ENCODE data around the gene HCST. TPM values are rescaled to one million over a fixed set of nuclear protein-coding genes. Genes with fewer than 3 reads are reported as not detected.

The HCST gene
- total and polyA plus RNA-seq, 2 of the 13 experiments (the other 11 are each of a cell fraction or from before 2014, with no cell fraction given) = 0.24 to 1.2 TPM

DNA sequence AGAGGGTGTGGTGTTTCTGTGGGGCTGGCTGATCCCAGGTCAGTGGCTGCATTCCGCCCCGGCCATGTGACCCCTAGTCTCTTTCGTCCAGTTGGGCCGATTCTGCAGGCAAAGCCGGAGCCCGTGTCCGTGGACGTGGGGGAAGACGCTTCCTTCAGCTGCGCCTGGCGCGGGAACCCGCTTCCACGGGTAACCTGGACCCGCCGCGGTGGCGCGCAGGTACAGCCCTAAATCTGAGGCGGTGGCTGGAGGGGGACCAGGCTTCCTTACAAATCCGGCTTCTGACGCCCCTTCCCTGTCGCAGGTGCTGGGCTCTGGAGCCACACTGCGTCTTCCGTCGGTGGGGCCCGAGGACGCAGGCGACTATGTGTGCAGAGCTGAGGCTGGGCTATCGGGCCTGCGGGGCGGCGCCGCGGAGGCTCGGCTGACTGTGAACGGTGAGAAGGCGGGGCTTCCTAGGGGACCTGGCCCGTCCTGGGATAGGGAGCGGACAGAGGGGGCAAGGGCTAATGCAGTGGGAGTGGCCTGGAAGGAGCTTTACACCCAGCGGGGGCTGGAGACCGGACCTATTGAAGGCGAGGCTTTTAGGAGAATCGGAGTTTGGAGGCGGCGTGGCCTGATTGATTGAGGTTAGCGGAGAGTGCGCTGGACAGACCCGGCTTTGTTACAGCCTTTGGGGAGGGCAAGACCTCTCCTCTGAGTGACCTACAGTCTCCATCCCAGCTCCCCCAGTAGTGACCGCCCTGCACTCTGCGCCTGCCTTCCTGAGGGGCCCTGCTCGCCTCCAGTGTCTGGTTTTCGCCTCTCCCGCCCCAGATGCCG lies 41.3 kb upstream of the HCST start (continued):
- TF ChIP-seq, protein P1, sequence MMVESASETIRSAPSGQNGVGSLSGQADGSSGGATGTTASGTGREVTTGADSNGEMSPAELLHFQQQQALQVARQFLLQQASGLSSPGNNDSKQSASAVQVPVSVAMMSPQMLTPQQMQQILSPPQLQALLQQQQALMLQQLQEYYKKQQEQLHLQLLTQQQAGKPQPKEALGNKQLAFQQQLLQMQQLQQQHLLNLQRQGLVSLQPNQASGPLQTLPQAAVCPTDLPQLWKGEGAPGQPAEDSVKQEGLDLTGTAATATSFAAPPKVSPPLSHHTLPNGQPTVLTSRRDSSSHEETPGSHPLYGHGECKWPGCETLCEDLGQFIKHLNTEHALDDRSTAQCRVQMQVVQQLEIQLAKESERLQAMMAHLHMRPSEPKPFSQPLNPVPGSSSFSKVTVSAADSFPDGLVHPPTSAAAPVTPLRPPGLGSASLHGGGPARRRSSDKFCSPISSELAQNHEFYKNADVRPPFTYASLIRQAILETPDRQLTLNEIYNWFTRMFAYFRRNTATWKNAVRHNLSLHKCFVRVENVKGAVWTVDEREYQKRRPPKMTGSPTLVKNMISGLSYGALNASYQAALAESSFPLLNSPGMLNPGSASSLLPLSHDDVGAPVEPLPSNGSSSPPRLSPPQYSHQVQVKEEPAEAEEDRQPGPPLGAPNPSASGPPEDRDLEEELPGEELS (CRISPR knock-in tag; IDR thresholded peaks at IDR 0.05) = no peak
- TF ChIP-seq, protein P2, sequence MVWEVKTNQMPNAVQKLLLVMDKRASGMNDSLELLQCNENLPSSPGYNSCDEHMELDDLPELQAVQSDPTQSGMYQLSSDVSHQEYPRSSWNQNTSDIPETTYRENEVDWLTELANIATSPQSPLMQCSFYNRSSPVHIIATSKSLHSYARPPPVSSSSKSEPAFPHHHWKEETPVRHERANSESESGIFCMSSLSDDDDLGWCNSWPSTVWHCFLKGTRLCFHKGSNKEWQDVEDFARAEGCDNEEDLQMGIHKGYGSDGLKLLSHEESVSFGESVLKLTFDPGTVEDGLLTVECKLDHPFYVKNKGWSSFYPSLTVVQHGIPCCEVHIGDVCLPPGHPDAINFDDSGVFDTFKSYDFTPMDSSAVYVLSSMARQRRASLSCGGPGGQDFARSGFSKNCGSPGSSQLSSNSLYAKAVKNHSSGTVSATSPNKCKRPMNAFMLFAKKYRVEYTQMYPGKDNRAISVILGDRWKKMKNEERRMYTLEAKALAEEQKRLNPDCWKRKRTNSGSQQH (CRISPR knock-in tag; IDR thresholded peaks at IDR 0.05; ENCODE audit: low read depth) = no peak
- TF ChIP-seq TAF15 (IDR thresholded peaks at IDR 0.05; ENCODE audit: low read depth, low read length, poor library complexity, severe bottlenecking) (no peak), ZSCAN25 (CRISPR knock-in tag; IDR thresholded peaks at IDR 0.05) (0 out of 2 replicates have a peak, but pooled peaks have one; percentile 21), TCF12 (IDR thresholded peaks at IDR 0.05) (no peak), TCF12 (CRISPR knock-in tag; IDR thresholded peaks at IDR 0.05) (0 out of 2 replicates have a peak, but pooled peaks have one; percentile 46), GTF3A (CRISPR knock-in tag; conservative IDR thresholded peaks at IDR 0.05) (no peak), ZSCAN21 (CRISPR knock-in tag; IDR thresholded peaks at IDR 0.05; ENCODE audit: borderline replicate concordance) (no peak), EED (CRISPR knock-in tag; IDR thresholded peaks at IDR 0.05) (no peak), MIER3 (CRISPR knock-in tag; IDR thresholded peaks at IDR 0.05; ENCODE audit: borderline replicate concordance) (no peak), KLF12 (CRISPR knock-in tag; IDR thresholded peaks at IDR 0.05; ENCODE audit: borderline replicate concordance) (no peak), ZNF749 (CRISPR knock-in tag; IDR thresholded peaks at IDR 0.05; ENCODE audit: borderline replicate concordance) (no peak)
- TF ChIP-seq, protein P3, sequence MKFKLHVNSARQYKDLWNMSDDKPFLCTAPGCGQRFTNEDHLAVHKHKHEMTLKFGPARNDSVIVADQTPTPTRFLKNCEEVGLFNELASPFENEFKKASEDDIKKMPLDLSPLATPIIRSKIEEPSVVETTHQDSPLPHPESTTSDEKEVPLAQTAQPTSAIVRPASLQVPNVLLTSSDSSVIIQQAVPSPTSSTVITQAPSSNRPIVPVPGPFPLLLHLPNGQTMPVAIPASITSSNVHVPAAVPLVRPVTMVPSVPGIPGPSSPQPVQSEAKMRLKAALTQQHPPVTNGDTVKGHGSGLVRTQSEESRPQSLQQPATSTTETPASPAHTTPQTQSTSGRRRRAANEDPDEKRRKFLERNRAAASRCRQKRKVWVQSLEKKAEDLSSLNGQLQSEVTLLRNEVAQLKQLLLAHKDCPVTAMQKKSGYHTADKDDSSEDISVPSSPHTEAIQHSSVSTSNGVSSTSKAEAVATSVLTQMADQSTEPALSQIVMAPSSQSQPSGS (CRISPR knock-in tag; IDR thresholded peaks at IDR 0.05) = no peak
- TF ChIP-seq, protein P4, sequence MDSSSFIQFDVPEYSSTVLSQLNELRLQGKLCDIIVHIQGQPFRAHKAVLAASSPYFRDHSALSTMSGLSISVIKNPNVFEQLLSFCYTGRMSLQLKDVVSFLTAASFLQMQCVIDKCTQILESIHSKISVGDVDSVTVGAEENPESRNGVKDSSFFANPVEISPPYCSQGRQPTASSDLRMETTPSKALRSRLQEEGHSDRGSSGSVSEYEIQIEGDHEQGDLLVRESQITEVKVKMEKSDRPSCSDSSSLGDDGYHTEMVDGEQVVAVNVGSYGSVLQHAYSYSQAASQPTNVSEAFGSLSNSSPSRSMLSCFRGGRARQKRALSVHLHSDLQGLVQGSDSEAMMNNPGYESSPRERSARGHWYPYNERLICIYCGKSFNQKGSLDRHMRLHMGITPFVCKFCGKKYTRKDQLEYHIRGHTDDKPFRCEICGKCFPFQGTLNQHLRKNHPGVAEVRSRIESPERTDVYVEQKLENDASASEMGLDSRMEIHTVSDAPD (CRISPR knock-in tag; IDR thresholded peaks at IDR 0.05) = no peak
- TF ChIP-seq, protein P5, sequence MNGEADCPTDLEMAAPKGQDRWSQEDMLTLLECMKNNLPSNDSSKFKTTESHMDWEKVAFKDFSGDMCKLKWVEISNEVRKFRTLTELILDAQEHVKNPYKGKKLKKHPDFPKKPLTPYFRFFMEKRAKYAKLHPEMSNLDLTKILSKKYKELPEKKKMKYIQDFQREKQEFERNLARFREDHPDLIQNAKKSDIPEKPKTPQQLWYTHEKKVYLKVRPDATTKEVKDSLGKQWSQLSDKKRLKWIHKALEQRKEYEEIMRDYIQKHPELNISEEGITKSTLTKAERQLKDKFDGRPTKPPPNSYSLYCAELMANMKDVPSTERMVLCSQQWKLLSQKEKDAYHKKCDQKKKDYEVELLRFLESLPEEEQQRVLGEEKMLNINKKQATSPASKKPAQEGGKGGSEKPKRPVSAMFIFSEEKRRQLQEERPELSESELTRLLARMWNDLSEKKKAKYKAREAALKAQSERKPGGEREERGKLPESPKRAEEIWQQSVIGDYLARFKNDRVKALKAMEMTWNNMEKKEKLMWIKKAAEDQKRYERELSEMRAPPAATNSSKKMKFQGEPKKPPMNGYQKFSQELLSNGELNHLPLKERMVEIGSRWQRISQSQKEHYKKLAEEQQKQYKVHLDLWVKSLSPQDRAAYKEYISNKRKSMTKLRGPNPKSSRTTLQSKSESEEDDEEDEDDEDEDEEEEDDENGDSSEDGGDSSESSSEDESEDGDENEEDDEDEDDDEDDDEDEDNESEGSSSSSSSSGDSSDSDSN (CRISPR knock-in tag; IDR thresholded peaks at IDR 0.05) = peak; percentile 31; the same call in 1 of the 2 replicates
